ENCODE measurements around the gene BICRAL.

Gene BICRAL

DNA sequence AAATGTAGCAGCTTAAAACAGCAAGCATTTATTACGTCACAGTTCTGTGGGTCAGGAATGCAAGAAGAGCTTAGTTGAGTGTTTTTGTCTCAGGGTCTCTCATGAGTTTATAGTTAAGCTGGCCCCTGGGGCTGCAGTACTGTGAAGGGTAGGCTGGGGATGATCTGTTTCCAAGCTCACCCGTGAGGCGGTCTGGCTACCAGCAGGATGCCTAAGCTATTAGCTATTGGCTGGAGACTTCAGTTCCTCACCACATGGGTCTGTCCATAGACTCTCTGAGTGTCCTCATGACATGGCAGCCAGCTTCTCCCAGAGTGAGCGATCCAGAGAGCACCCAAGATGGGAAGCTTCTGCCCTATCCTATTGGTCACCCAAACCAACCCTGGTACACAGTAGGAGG lies 12.8 kb upstream of the BICRAL start:
- no peak for DNase-seq (ENCODE audit: low spot score)
- TF ChIP-seq, protein P1, sequence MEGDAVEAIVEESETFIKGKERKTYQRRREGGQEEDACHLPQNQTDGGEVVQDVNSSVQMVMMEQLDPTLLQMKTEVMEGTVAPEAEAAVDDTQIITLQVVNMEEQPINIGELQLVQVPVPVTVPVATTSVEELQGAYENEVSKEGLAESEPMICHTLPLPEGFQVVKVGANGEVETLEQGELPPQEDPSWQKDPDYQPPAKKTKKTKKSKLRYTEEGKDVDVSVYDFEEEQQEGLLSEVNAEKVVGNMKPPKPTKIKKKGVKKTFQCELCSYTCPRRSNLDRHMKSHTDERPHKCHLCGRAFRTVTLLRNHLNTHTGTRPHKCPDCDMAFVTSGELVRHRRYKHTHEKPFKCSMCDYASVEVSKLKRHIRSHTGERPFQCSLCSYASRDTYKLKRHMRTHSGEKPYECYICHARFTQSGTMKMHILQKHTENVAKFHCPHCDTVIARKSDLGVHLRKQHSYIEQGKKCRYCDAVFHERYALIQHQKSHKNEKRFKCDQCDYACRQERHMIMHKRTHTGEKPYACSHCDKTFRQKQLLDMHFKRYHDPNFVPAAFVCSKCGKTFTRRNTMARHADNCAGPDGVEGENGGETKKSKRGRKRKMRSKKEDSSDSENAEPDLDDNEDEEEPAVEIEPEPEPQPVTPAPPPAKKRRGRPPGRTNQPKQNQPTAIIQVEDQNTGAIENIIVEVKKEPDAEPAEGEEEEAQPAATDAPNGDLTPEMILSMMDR (IDR thresholded peaks at IDR 0.05; ENCODE audit: extremely low read depth, missing control alignments) = no peak

DNA sequence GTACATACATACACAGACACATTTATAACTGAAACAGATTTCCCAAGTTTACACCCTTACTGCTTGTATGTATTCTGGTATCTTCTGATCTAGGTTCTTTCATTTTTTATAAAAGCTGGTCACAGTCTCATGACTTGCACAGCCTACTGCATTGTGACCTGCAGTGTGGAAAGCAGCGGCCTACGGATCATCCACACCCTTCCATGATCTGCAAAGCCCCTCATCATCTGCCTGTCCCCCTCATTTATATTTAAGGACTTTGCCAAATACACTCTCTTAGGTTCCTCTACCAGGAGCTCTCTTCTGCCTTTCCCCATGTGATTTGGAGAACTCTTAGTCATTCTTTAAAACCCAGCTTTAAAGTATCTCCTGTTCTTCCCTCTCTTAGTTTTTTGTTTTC lies 12.0 kb upstream of the BICRAL start:
- TF ChIP-seq, protein P1 (IDR thresholded peaks at IDR 0.05; ENCODE audit: extremely low read depth, missing control alignments) = no peak

DNA sequence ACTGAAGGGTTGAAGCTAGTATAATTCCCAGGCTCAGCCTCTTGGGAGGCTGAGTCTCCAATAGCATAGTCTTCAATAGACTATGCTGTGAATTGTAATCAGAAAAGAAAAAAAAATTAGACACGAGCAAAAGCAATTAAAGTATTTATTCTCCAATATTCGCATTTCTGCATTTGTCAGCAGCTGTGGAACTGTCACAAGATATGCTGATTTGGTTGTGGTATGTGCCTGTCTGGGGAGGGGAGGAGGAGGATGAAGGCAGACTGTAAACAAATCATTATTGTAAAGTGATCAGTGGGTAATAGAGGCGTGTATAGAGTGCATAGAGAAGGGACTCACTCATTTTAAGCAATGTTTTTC lies 10.1 kb upstream of the BICRAL start:
- DNase-seq (ENCODE audit: low spot score) = no peak
- TF ChIP-seq, protein P1 (IDR thresholded peaks at IDR 0.05; ENCODE audit: extremely low read depth, missing control alignments) = no peak

More for the DNA sequence above, 12.0 kb upstream of the BICRAL start:
- no peak for DNase-seq (ENCODE audit: low spot score)

DNA sequence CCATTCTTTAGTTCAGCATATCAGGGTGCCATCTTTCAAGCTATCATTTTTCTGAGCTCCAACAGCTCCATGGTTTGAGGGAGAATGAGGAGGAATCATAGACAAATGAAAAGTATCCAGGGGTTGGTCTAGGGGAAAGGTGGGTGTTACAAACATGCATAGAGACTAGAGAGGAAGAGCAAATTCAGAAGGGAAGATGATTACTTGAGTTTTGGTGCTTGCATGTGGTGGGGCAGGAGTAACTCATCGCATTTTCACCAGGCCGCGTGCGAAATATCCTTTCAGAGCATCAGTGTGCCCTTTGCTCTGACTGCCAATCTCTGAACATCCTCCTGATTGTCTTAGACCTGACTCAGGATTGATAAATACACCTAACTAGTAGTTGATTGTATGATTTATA lies 7.7 kb upstream of the BICRAL start:
- TF ChIP-seq, protein P1 (IDR thresholded peaks at IDR 0.05; ENCODE audit: extremely low read depth, missing control alignments) = no peak
- DNase-seq (ENCODE audit: low spot score) = no peak

DNA sequence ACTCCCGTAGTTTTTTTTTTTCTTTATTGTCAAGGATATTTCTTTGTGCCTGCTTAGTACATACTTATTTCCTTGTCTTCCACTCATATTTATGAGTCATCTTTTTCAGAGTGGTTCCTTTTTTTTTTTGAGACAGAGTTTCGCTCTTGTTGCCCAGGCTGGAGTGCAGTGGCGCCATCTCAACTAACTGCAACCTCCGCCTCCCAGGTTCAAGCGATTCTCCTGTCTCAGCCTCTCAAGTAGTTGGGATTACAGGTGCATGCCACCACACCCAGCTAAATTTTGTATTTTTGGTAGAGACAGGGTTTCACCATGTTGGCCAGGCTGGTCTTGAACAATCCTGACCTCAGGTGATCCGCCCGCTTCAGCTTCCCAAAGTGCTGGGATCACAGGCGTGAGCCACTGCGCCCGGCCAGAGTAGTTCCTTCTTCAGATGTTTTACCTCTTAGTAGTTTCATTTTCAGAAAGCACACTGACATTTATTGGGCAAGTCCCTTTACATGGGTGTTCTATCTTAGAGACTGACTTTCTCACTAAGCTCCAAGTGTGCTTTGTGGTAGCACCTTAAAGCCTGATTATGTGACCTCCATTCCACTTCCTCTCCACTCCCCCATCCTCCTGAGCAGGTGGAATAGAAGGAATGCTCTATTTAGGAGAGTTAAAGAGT lies 6.9 kb upstream of the BICRAL start:
- DNase-seq (ENCODE audit: low spot score) = peak; percentile 71

DNA sequence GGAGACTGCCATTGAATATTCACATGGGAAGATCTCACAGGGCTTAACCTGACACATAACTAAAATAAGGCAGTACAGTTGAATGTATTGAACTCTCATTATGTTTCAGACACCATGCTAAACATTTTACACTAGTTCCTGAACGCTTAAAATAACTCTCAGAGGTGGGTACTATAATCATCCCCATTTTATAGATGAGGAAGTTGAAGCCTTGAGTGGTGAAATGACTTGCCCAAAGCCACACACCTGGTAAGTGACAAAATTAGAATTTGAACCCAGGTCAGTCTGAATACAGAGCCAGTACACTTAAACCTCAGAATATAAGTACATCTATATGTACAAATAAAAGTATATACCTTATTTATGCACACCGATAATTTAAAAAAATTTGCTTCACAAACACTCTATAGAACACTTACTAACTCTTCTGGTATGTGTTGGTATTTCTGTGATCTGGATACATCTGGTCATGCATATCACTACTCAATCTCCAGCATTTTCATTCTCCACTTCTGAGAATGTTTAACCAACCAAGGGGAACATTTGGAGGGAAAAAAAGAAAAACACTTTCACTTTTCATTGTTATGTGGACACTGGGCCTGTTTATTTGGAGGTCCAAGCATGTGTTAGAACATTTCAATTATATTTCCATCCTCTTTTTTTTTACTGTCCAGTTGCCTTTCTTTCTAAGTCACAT lies 4.6 kb upstream of the BICRAL start:
- TF ChIP-seq, protein P1 (IDR thresholded peaks at IDR 0.05; ENCODE audit: extremely low read depth, missing control alignments) = no peak
- DNase-seq (ENCODE audit: low spot score) = peak; percentile 46

DNA sequence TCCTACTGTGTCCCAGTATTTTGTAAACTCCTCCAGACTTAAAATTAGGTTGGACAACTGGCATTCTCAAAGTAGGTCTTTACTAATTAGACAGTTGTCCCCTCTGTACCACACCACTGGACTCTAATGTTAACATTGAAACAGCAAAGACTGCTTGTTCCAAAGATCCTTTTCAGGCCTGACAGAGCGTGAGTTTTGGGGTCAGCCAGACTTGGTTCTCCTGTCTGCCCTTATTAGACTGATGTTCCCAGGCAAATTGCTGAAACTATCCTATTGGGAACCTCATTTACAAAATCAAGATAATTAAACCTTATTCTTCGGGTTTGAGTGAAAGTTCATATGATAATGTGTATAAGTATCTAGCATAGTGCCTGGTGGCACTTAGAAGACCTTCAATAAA lies 3.7 kb upstream of the BICRAL start:
- TF ChIP-seq, protein P1 (IDR thresholded peaks at IDR 0.05; ENCODE audit: extremely low read depth, missing control alignments) = no peak
- DNase-seq (ENCODE audit: low spot score) = no peak

DNA sequence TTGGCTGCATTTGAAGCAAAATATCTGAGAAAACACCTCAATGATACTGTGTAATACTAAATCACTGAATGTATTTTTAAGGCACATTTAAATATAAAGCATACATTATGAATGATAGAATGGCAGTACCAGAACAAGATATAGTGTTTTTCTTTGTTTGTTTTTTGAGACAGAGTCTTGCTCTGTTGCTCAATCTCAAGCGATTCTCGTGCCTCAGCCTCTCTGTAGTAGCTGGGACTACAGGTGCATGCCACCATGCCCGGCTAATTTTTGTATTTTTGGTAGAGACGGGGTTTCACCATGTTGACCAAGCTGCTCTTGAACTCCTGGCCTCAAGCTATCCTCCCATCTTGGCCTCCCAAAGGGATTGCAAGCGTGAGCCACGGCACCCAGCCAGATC lies 2.3 kb upstream of the BICRAL start:
- no peak for DNase-seq (ENCODE audit: low spot score)
- TF ChIP-seq, protein P1 (IDR thresholded peaks at IDR 0.05; ENCODE audit: extremely low read depth, missing control alignments) = no peak
